Neural cell (in vitro differentiated cells): ENCODE measurements around the gene PTPRO. TPM values are rescaled to one million over a fixed set of nuclear protein-coding genes. Genes with fewer than 3 reads are reported as not detected.

ENCODE experiments used
- H2AFZ ChIP-seq: fragments of 200-600, 300-800 bp; sonication (generic), shearing (Covaris generic); 2 replicates; pipeline ENCODE4 v1.6.0; 2014; ENCODE audit warnings: low read depth, mild to moderate bottlenecking, antibody characterized with exemption, low read length, moderate library complexity
- H3F3A ChIP-seq: fragments of 200-600 bp; shearing (Covaris generic); 2 replicates; pipeline ENCODE4 v1.6.1; 2016; ENCODE audit warnings: mild to moderate bottlenecking, moderate library complexity, mixed read lengths, antibody characterized with exemption, low read length; ENCODE audit not compliant: insufficient read depth, poor library complexity, severe bottlenecking
- H3K27ac ChIP-seq: fragments of 200-600, 300-800 bp; sonication (generic), shearing (Covaris generic); 2 replicates; pipeline ENCODE4 v1.5.1; 2014; ENCODE audit warnings: mild to moderate bottlenecking, low read length, moderate library complexity
- H3K27me3 ChIP-seq: fragments of 300-800, 200-600 bp; sonication (generic), shearing (Covaris generic); 2 replicates; pipeline ENCODE4 v1.6.0; 2014; ENCODE audit warnings: mild to moderate bottlenecking, low read depth, low read length, moderate library complexity; ENCODE audit not compliant: insufficient read depth
- H3K36me3 ChIP-seq: fragments of 300-800, 200-600 bp; sonication (generic), shearing (Covaris generic); 2 replicates; pipeline ENCODE4 v1.5.1; 2014; ENCODE audit warnings: mild to moderate bottlenecking, antibody characterized with exemption, low read length, moderate library complexity; ENCODE audit not compliant: insufficient read depth
- H3K4me2 ChIP-seq: fragments of 300-800, 200-600 bp; sonication (generic), shearing (Covaris generic); 2 replicates; pipeline ENCODE4 v1.6.0; 2014; ENCODE audit warnings: mild to moderate bottlenecking, low read length
- H3K4me3 ChIP-seq: fragments of 300-800, 200-600 bp; sonication (generic), shearing (Covaris generic); 2 replicates; pipeline ENCODE4 v1.5.1; 2014; ENCODE audit warnings: mild to moderate bottlenecking, low read length, moderate library complexity
- H3K79me2 ChIP-seq: fragments of 200-600 bp; shearing (Covaris generic); replicated peaks from 2 replicates; pipeline ENCODE4 v1.6.0; 2014; ENCODE audit warnings: mild to moderate bottlenecking, low read length, moderate library complexity; ENCODE audit not compliant: insufficient read depth
- H3K9ac ChIP-seq: fragments of 300-800, 200-600 bp; sonication (generic), shearing (Covaris generic); 2 replicates; pipeline ENCODE4 v1.6.1; 2016; ENCODE audit warnings: mild to moderate bottlenecking, low read length, mixed read lengths
- H3K9me2 ChIP-seq: fragments of 200-600 bp; shearing (Covaris generic); 2 replicates; pipeline ENCODE4 v1.6.1; 2016; ENCODE audit warnings: mild to moderate bottlenecking, low read length, mixed read lengths; ENCODE audit not compliant: insufficient read depth
- H3K9me3 ChIP-seq: fragments of 200-600, 300-800 bp; sonication (generic), shearing (Covaris generic); 2 replicates; pipeline ENCODE4 v1.6.1; 2016; ENCODE audit warnings: mild to moderate bottlenecking, mixed run types, low read length, moderate library complexity, mixed read lengths
- H4K20me1 ChIP-seq: fragments of 200-600 bp; shearing (Covaris generic); 2 replicates; pipeline ENCODE4 v1.6.1; 2016; ENCODE audit warnings: mild to moderate bottlenecking, mixed run types; ENCODE audit not compliant: insufficient read depth
- EP300 ChIP-seq: fragments of 450-650 bp; conservative IDR thresholded peaks from 2 replicates; pipeline ENCODE4 v1.6.1; 2014; ENCODE audit warnings: antibody characterized with exemption, mild to moderate bottlenecking, moderate library complexity; ENCODE audit not compliant: poor library complexity, severe bottlenecking
- EZH2 ChIP-seq: fragments of 200-600, 300-800 bp; shearing (Covaris generic), sonication (generic); IDR thresholded peaks from 2 replicates; pipeline ENCODE4 v1.6.1; 2014; ENCODE audit warnings: antibody characterized with exemption, low read length, borderline replicate concordance, mild to moderate bottlenecking; ENCODE audit not compliant: insufficient read depth, poor library complexity, severe bottlenecking
- MXI1 ChIP-seq: fragments of 450-650 bp; conservative IDR thresholded peaks from 2 replicates; pipeline ENCODE4 v1.6.1; 2014; ENCODE audit warnings: antibody characterized with exemption, mild to moderate bottlenecking; ENCODE audit not compliant: poor library complexity, severe bottlenecking
- POLR2AphosphoS5 ChIP-seq: IDR thresholded peaks from 2 replicates; pipeline ENCODE4 v1.6.1; 2012
- RAD21 ChIP-seq: fragments of 450-650 bp; conservative IDR thresholded peaks from 2 replicates; pipeline ENCODE4 v1.6.1; 2014; ENCODE audit warnings: antibody characterized with exemption, mild to moderate bottlenecking, moderate library complexity
- REST ChIP-seq: IDR thresholded peaks from 2 replicates; pipeline ENCODE4 v1.6.1; 2012; ENCODE audit warnings: borderline replicate concordance
- SMC3 ChIP-seq: fragments of 450-650 bp; conservative IDR thresholded peaks from 2 replicates; pipeline ENCODE4 v1.6.1; 2014; ENCODE audit warnings: antibody characterized with exemption, mild to moderate bottlenecking, moderate library complexity; ENCODE audit not compliant: poor library complexity
- TAF1 ChIP-seq: IDR thresholded peaks from 2 replicates; pipeline ENCODE4 v1.6.1; 2012; ENCODE audit warnings: low read depth
- polyA plus RNA-seq: library from polyadenylated mRNA; depleted of rRNA; stranded (reverse); fragments of >200 nt; gene quantifications from 2 replicates; pipeline ENCODE4 v1.2.3, GENCODE V29; 2014

The PTPRO gene
- polyA plus RNA-seq, 1 donor from 2014 or later, result 124 TPM

GRCh38 chr12:15563663-15564062 lies 241.4 kb downstream of the PTPRO start:
- Histone ChIP-seq H3K4me3 (no peak overlapping the region), H3K27me3 (no peaks in the 10 kb centered on the region), H3K9ac (no peak overlapping the region), H3K9me3 (no peaks in the 10 kb centered on the region), H2AFZ (no peak overlapping the region), H3K4me2 (no peak overlapping the region), H4K20me1 (no peaks in the 10 kb centered on the region), H3F3A (no peaks in the 10 kb centered on the region), H3K9me2 (no peaks in the 10 kb centered on the region), H3K79me2 (no peaks in the 10 kb centered on the region), H3K36me3 (no peaks in the 10 kb centered on the region), H3K27ac (peak overlapping the region; percentile 14)
- TF ChIP-seq SMC3 (no peak), REST (no peak), RAD21 (no peak)

- no peaks in the 10 kb centered on the region for H3K36me3 ChIP-seq
- no peaks in the 10 kb centered on the region for H3K9me2 ChIP-seq
- TF ChIP-seq EZH2 (no peak), POLR2AphosphoS5 (no peak), EP300 (no peak), MXI1 (no peak), TAF1 (no peak)
- H3K9ac ChIP-seq, result no peak overlapping the region
- H2AFZ ChIP-seq, result no peak overlapping the region
- H4K20me1 ChIP-seq, result no peaks in the 10 kb centered on the region
- H3K9me3 ChIP-seq, result no peaks in the 10 kb centered on the region
- no peaks in the 10 kb centered on the region for H3K27me3 ChIP-seq
- H3K4me2 ChIP-seq, result no peak overlapping the region
- H3K4me3 ChIP-seq, result no peak overlapping the region
- H3K27ac ChIP-seq, result no peak overlapping the region
- no peaks in the 10 kb centered on the region for H3F3A ChIP-seq
- H3K79me2 ChIP-seq, result no peaks in the 10 kb centered on the region
Measured at GRCh38 chr12:15574353-15574752, 252.0 kb downstream of the PTPRO start.

GRCh38 chr12:15575671-15576541 lies 253.6 kb downstream of the PTPRO start:
- TF ChIP-seq REST (no peak), SMC3 (no peak)
- Histone ChIP-seq H3K27me3 (no peaks in the 10 kb centered on the region), H4K20me1 (no peaks in the 10 kb centered on the region), H3K9ac (no peak overlapping the region), H2AFZ (no peak overlapping the region), H3K79me2 (no peaks in the 10 kb centered on the region), H3F3A (no peaks in the 10 kb centered on the region), H3K9me2 (no peaks in the 10 kb centered on the region), H3K27ac (no peak overlapping the region), H3K4me2 (no peak overlapping the region), H3K36me3 (no peaks in the 10 kb centered on the region), H3K4me3 (no peak overlapping the region), H3K9me3 (no peaks in the 10 kb centered on the region)
